ENCODE measurements around the gene REV3L.

REV3L gene

GRCh38 chr6:111530218-111530617, 47.2 kb upstream of the REV3L start:
- H3K9me3 ChIP-seq (ENCODE audit: insufficient read depth, low read depth, low read length), result no peaks in the 10 kb centered on the region
- H3F3A ChIP-seq (ENCODE audit: low read depth), result no peaks in the 10 kb centered on the region
- no peaks in the 10 kb centered on the region for H4K20me1 ChIP-seq (ENCODE audit: insufficient read depth, low read length, poor library complexity, severe bottlenecking)
- no peak overlapping the region for H2AFZ ChIP-seq (ENCODE audit: low read length)
- no peaks in the 10 kb centered on the region for H3K36me3 ChIP-seq (ENCODE audit: insufficient read depth, low read length)
- H3K27me3 ChIP-seq (ENCODE audit: insufficient read depth, low read length, poor library complexity, severe bottlenecking), result no peaks in the 10 kb centered on the region
- no peaks in the 10 kb centered on the region for H3K9me2 ChIP-seq (replicated peaks; ENCODE audit: low read depth, low read length)
- H3K4me2 ChIP-seq (ENCODE audit: low read depth, low read length, poor library complexity, severe bottlenecking), result no peak overlapping the region
- H3K79me2 ChIP-seq (ENCODE audit: insufficient read depth, low read length), result peaks cover 16% of the 10 kb centered on the region; the same call in 1 of the 2 replicates
- TF ChIP-seq, protein P1, sequence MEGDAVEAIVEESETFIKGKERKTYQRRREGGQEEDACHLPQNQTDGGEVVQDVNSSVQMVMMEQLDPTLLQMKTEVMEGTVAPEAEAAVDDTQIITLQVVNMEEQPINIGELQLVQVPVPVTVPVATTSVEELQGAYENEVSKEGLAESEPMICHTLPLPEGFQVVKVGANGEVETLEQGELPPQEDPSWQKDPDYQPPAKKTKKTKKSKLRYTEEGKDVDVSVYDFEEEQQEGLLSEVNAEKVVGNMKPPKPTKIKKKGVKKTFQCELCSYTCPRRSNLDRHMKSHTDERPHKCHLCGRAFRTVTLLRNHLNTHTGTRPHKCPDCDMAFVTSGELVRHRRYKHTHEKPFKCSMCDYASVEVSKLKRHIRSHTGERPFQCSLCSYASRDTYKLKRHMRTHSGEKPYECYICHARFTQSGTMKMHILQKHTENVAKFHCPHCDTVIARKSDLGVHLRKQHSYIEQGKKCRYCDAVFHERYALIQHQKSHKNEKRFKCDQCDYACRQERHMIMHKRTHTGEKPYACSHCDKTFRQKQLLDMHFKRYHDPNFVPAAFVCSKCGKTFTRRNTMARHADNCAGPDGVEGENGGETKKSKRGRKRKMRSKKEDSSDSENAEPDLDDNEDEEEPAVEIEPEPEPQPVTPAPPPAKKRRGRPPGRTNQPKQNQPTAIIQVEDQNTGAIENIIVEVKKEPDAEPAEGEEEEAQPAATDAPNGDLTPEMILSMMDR (conservative IDR thresholded peaks at IDR 0.05; ENCODE audit: low read length), result no peak
- TF ChIP-seq EZH2phosphoT487 (IDR thresholded peaks at IDR 0.05; ENCODE audit: borderline replicate concordance), result no peak
- H3K4me1 ChIP-seq (ENCODE audit: insufficient read depth, low read length, poor library complexity, severe bottlenecking), result peaks cover 18% of the 10 kb centered on the region
- no peak overlapping the region for H3K4me3 ChIP-seq (ENCODE audit: low read length, poor library complexity, severe bottlenecking)
- no peak overlapping the region for H3K9ac ChIP-seq (ENCODE audit: low read depth, low read length, poor library complexity, severe bottlenecking)

DNA sequence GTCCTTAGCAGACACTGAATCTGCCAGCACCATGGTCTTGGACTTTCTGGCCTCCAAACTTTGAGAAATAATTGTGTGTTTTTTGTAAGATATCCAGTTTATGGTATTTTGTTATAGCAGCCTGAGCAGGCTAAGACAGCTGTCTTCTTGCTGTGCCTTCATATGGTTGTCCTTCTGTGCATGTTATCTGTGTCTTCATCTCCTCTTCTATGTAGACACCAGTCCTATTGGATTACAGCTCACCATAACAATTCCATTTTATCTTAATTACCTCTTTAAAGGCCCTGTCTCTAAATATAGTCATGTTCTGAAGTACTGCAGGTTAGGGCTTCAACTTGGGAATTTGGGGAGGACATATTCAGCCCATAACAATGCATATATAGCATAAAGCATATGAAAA, 44.3 kb upstream of the REV3L start:
- Histone ChIP-seq H2AFZ (ENCODE audit: low read length) (no peak overlapping the region), H3K4me3 (ENCODE audit: low read length, poor library complexity, severe bottlenecking) (no peak overlapping the region), H4K20me1 (ENCODE audit: insufficient read depth, low read length, poor library complexity, severe bottlenecking) (no peaks in the 10 kb centered on the region), H3K27me3 (ENCODE audit: insufficient read depth, low read length, poor library complexity, severe bottlenecking) (no peaks in the 10 kb centered on the region), H3K4me2 (ENCODE audit: low read depth, low read length, poor library complexity, severe bottlenecking) (no peak overlapping the region), H3K36me3 (ENCODE audit: insufficient read depth, low read length) (no peaks in the 10 kb centered on the region), H3K9me3 (ENCODE audit: insufficient read depth, low read depth, low read length) (no peaks in the 10 kb centered on the region), H3K79me2 (ENCODE audit: insufficient read depth, low read length) (peaks cover 37% of the 10 kb centered on the region), H3K4me1 (ENCODE audit: insufficient read depth, low read length, poor library complexity, severe bottlenecking) (peaks cover 23% of the 10 kb centered on the region), H3K9ac (ENCODE audit: low read depth, low read length, poor library complexity, severe bottlenecking) (no peak overlapping the region), H3K9me2 (replicated peaks; ENCODE audit: low read depth, low read length) (no peaks in the 10 kb centered on the region), H3F3A (ENCODE audit: low read depth) (no peaks in the 10 kb centered on the region)
- TF ChIP-seq EZH2phosphoT487 (IDR thresholded peaks at IDR 0.05; ENCODE audit: borderline replicate concordance), result no peak
- TF ChIP-seq, protein P1 (conservative IDR thresholded peaks at IDR 0.05; ENCODE audit: low read length), result no peak

DNA sequence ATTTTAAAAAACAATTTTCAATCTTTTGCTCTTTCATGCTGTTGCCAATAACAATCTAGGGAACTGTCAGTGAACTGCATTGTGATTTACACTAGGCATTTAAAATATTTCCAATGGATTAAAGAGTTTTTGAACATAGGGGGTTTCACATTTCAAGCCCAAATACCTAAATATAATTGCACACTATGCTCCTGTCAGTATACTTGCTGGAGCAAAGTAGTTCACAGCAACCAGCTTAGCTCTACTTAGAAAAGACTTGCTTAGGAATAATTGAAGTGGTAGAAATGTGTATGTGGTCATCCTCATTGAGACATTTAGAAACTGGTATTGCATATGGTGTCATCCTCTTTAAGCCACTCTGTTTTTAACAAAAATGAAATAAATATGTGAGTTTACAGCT, 41.7 kb upstream of the REV3L start:
- Histone ChIP-seq H3K27me3 (ENCODE audit: insufficient read depth, low read length, poor library complexity, severe bottlenecking) (no peaks in the 10 kb centered on the region), H2AFZ (ENCODE audit: low read length) (no peak overlapping the region), H3K9ac (ENCODE audit: low read depth, low read length, poor library complexity, severe bottlenecking) (no peak overlapping the region), H3K4me1 (ENCODE audit: insufficient read depth, low read length, poor library complexity, severe bottlenecking) (peaks cover 21% of the 10 kb centered on the region), H3K79me2 (ENCODE audit: insufficient read depth, low read length) (peaks cover 45% of the 10 kb centered on the region), H3K4me2 (ENCODE audit: low read depth, low read length, poor library complexity, severe bottlenecking) (no peak overlapping the region), H3F3A (ENCODE audit: low read depth) (no peaks in the 10 kb centered on the region), H3K36me3 (ENCODE audit: insufficient read depth, low read length) (no peaks in the 10 kb centered on the region), H3K4me3 (ENCODE audit: low read length, poor library complexity, severe bottlenecking) (no peak overlapping the region), H3K9me3 (ENCODE audit: insufficient read depth, low read depth, low read length) (no peaks in the 10 kb centered on the region), H4K20me1 (ENCODE audit: insufficient read depth, low read length, poor library complexity, severe bottlenecking) (no peaks in the 10 kb centered on the region), H3K9me2 (replicated peaks; ENCODE audit: low read depth, low read length) (no peaks in the 10 kb centered on the region)
- TF ChIP-seq EZH2phosphoT487 (IDR thresholded peaks at IDR 0.05; ENCODE audit: borderline replicate concordance), result no peak
- TF ChIP-seq, protein P1 (conservative IDR thresholded peaks at IDR 0.05; ENCODE audit: low read length), result no peak

All from Loucy (cell line).